GM23248 (cell line): ENCODE data around the gene FAF2. TPM values are rescaled to one million over a fixed set of nuclear protein-coding genes. Genes with fewer than 3 reads are reported as not detected.
A peak's percentile ranks its signal among the peaks of the same experiment; 100 is the strongest.
"Not testable (repeated sequence)": the region's sequence is repeated elsewhere in the genome, so short reads cannot be mapped to it uniquely, and the experiment has no call there.

Experiments used
- DNase-seq: peaks from one replicate; pipeline ENCODE4 v3.0.0-alpha.2; 2015
- H2AFZ ChIP-seq: fragments of 200-600 bp; sonication (generic); 2 replicates; pipeline ENCODE4 v1.6.1; 2016; ENCODE audit warnings: antibody characterized with exemption
- H3F3A ChIP-seq: fragments of 200-600 bp; sonication (generic); 2 replicates; pipeline ENCODE4 v1.6.1; 2016; ENCODE audit warnings: mild to moderate bottlenecking, antibody characterized with exemption, mixed run types; ENCODE audit not compliant: insufficient read depth
- H3K27ac ChIP-seq: fragments of 200-600 bp; sonication (generic); 2 replicates; pipeline ENCODE4 v1.5.1; 2016; ENCODE audit warnings: mild to moderate bottlenecking
- H3K27me3 ChIP-seq: fragments of 200-600 bp; sonication (generic); replicated peaks from 2 replicates; pipeline ENCODE4 v1.6.1; 2016; ENCODE audit warnings: mild to moderate bottlenecking; ENCODE audit not compliant: insufficient read depth
- H3K36me3 ChIP-seq: fragments of 200-600 bp; sonication (generic); 2 replicates; pipeline ENCODE4 v1.6.1; 2016; ENCODE audit warnings: low read depth, mild to moderate bottlenecking
- H3K4me1 ChIP-seq: fragments of 200-600 bp; sonication (generic); 2 replicates; pipeline ENCODE4 v1.6.1; 2016; ENCODE audit warnings: mild to moderate bottlenecking; ENCODE audit not compliant: insufficient read depth
- H3K4me2 ChIP-seq: fragments of 200-600 bp; sonication (generic); one replicate; pipeline ENCODE4 v1.6.1; 2016; ENCODE audit warnings: mild to moderate bottlenecking; ENCODE audit not compliant: unreplicated experiment
- H3K4me3 ChIP-seq: fragments of 200-600 bp; sonication (generic); 2 replicates; pipeline ENCODE4 v1.5.1; 2016; ENCODE audit warnings: mild to moderate bottlenecking
- H3K79me2 ChIP-seq: fragments of 200-600 bp; sonication (generic); 2 replicates; pipeline ENCODE4 v1.6.1; 2016; ENCODE audit warnings: mild to moderate bottlenecking; ENCODE audit not compliant: insufficient read depth
- H3K9ac ChIP-seq: fragments of 200-600 bp; sonication (generic); 2 replicates; pipeline ENCODE4 v1.6.1; 2016; ENCODE audit warnings: mild to moderate bottlenecking
- H3K9me2 ChIP-seq: fragments of 200-600 bp; sonication (generic); 2 replicates; pipeline ENCODE4 v1.6.1; 2016; ENCODE audit warnings: mixed run types, mild to moderate bottlenecking, moderate library complexity; ENCODE audit not compliant: insufficient read depth
- H3K9me3 ChIP-seq: fragments of 200-600 bp; sonication (generic); one replicate; pipeline ENCODE4 v1.6.1; 2017; ENCODE audit warnings: low read depth
- H4K20me1 ChIP-seq: fragments of 200-600 bp; sonication (generic); 2 replicates; pipeline ENCODE4 v1.6.0; 2016; ENCODE audit not compliant: insufficient read depth
- EZH2 ChIP-seq: fragments of 200-600 bp; sonication (generic); IDR thresholded peaks from 2 replicates; pipeline ENCODE4 v1.6.1; 2018; ENCODE audit warnings: antibody characterized with exemption, mild to moderate bottlenecking; ENCODE audit not compliant: insufficient read depth, poor library complexity, severe bottlenecking
- EZH2phosphoT487 ChIP-seq: fragments of 200-600 bp; sonication (generic); IDR thresholded peaks from 2 replicates; pipeline ENCODE4 v1.6.1; 2018; ENCODE audit warnings: antibody characterized with exemption, moderate library complexity, mild to moderate bottlenecking, low read depth; ENCODE audit not compliant: insufficient read depth
- WGBS, 2 experiments: methylation state at CpG; one replicate each; pipeline ENCODE4 v1.1.6; 2015 to 2017; ENCODE audit warnings: low lambda C conversion rate in 2 of 2, low coverage in 1 of 2; ENCODE audit errors: missing lambda C conversion rate in 2 of 2; 5-methylcytosine and 5-hydroxymethylcytosine counted together
- in situ Hi-C: fragments of 300-500 bp; cut with MboI; formaldehyde crosslinking; loops from 2 replicates; pipeline ENCODE4 v1.15.0; 2020
- polyA plus RNA-seq: library from polyadenylated mRNA; unstranded; fragments of >200 nt; fragmentation: Nextera tagmentation; extraction: Ambion mirVana; gene quantifications from 2 replicates; pipeline ENCODE4 v1.2.1, GENCODE V29; 2016
- total RNA-seq: library from RNA; depleted of rRNA; stranded (reverse); fragments of >200 nt; shearing (Covaris generic); gene quantifications from 2 replicates; pipeline ENCODE4 v1.2.3, GENCODE V29; 2014

Gene FAF2
- total and polyA plus RNA-seq, 2 experiments from 2014 or later, result 45.0 to 45.4 TPM

DNA sequence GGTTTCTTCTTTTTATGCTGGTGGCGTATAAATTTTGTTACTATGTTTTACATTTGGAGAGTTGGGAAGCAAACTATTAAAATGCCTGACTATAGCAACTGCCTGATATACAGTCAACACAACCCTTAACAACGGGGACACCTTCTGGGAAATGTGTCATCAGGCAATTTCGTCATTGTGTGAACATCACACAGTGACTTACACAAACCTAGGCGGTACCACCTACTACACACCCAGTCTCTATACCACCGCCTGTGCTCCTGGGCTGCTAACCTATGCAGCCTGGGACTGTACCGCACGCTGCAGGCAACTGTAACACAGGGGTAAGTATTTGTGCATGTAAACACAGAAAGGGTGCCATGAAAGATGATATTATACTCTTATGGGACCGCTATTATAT, 99.6 kb downstream of the FAF2 start:
- H3K9ac ChIP-seq, result no peak overlapping the region
- no peaks in the 10 kb centered on the region for H3K9me3 ChIP-seq
- no peak overlapping the region for H3K4me2 ChIP-seq
- in situ Hi-C loops, result no loop called here
- WGBS, 2 experiments, result 75% methylated on average over 8 of the region's 8 CpGs
- H3K27me3 ChIP-seq, result no peaks in the 10 kb centered on the region
- H3K4me1 ChIP-seq, result 0 out of 2 replicates have a peak, but pooled peaks cover 7% of the 10 kb centered on the region
- H3K36me3 ChIP-seq, result no peaks in the 10 kb centered on the region
- no peak overlapping the region for H3K27ac ChIP-seq
- no peak overlapping the region for H2AFZ ChIP-seq
- TF ChIP-seq EZH2, result no peak
- no peak for TF ChIP-seq EZH2phosphoT487
- H3K9me2 ChIP-seq, result no peaks in the 10 kb centered on the region
- no peaks in the 10 kb centered on the region for H4K20me1 ChIP-seq
- H3K79me2 ChIP-seq, result no peaks in the 10 kb centered on the region
- no peak overlapping the region for H3K4me3 ChIP-seq
- peak; percentile 51 for DNase-seq
- no peaks in the 10 kb centered on the region for H3F3A ChIP-seq

DNA sequence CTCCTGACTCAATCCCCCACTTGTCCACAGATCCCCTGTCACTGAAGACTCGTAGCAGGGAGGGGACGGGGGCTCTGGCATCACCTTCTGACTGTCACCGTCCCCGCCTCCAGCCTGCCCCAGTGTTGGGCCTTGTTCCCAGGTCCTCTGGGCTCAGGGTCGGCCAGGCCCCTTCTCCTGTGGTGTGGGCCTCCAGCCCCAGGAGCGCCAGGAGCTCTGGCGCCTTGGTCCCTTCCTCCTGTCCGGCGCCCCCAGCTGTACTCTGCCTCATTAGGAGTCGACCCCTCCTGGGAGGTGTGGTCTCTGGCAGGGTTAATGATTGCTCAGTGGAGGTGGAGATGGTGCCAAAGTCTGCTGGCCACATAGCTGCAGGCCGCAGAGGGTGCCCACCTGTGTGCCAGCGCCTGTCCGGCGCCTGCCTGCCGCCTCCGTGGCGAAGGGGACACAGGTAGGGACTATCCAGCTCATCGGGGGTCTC, 100.8 kb downstream of the FAF2 start, which contains the start of gene CDHR2:
Gene CDHR2, plus strand, starts transcription at position 376 of the 478 bp plus-strand sequence. CDS start 16,011 bp downstream, outside the sequence.
- 73 to 74% methylated on average over 17 of the region's 18 CpGs for WGBS, 2 experiments
- in situ Hi-C loops, result no loop called here
- H2AFZ ChIP-seq, result no peak within 1 kb of the TSS
- H3K9ac ChIP-seq, result no peak within 1 kb of the TSS
- no peak within 1 kb of the TSS for H3K27ac ChIP-seq
- no peaks in the 10 kb centered on the region for H3F3A ChIP-seq
- no peaks in the 10 kb centered on the region for H3K9me2 ChIP-seq
- H3K36me3 ChIP-seq, result no peaks in the 10 kb centered on the region
- DNase-seq, result no peak
- no peaks in the 10 kb centered on the region for H3K79me2 ChIP-seq
- 0 out of 2 replicates have a peak, but pooled peaks cover 2% of the 10 kb centered on the region for H3K4me1 ChIP-seq
- no peaks in the 10 kb centered on the region for H4K20me1 ChIP-seq
- H3K4me3 ChIP-seq, result no peak within 1 kb of the TSS
- no peaks in the 10 kb centered on the region for H3K27me3 ChIP-seq
- no peak for TF ChIP-seq EZH2phosphoT487
- TF ChIP-seq EZH2, result no peak
- no peaks in the 10 kb centered on the region for H3K9me3 ChIP-seq
- no peak within 1 kb of the TSS for H3K4me2 ChIP-seq

DNA sequence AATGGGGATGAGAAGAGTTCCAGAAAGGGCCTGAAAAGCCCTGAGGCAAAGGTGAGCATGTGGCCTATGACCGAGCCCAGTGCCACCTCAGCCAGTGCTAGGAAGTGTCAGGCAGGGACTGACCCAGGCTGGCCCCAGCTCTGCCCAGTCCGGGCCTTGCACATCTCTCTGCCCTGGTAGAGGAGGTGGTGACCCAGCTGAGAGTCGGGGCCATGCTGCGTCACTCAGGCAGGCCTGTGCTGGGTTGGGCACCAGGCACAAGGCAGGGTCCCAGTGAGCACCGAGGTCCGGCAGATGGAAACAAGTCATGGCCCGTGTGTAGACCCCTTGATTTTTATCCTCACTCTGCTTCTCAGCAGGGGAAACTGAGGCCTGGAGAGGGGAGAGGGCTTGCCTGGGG, 101.7 kb downstream of the FAF2 start:
- Histone ChIP-seq H3K4me2 (no peak overlapping the region), H3K79me2 (no peaks in the 10 kb centered on the region), H3K9me2 (no peaks in the 10 kb centered on the region), H3K4me1 (no peaks in the 10 kb centered on the region), H2AFZ (no peak overlapping the region), H3K27me3 (no peaks in the 10 kb centered on the region), H3K27ac (no peak overlapping the region), H3K4me3 (no peak overlapping the region), H3F3A (no peaks in the 10 kb centered on the region), H3K36me3 (no peaks in the 10 kb centered on the region), H3K9me3 (no peaks in the 10 kb centered on the region), H3K9ac (no peak overlapping the region), H4K20me1 (no peaks in the 10 kb centered on the region)
- in situ Hi-C loops, result no loop called here
- no peak for TF ChIP-seq EZH2
- TF ChIP-seq EZH2phosphoT487, result no peak
- DNase-seq, result no peak
- 77 to 83% methylated on average over 7 of the region's 7 CpGs for WGBS, 2 experiments

DNA sequence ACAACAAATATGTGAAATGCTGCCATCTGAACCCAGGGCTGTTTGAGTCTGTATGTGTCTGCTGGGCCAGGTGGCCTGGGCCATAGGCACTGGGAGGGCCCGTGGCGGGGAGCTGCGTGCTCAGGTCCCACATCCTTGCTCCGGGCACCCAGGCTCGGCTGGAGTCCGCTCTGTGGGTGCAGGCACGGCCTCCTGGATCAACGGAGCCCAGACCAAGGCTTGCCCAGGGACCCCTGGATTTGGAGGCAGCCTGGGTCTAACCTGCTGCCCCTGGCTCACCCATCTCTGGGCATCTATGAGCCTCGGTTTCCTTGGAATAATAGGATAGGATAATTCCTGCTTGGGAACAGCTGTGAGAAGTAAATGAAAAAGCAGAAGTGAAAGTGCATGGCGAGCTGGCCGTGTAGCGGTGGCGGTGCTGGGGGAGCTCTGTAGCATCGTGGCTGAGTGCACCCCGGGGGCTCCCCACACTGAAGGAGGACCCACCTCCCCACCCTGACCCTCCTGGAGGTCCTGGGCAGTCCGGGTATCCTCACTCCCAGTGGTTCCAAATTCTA, 102.2 kb downstream of the FAF2 start:
- no peaks in the 10 kb centered on the region for H3K79me2 ChIP-seq
- no peaks in the 10 kb centered on the region for H4K20me1 ChIP-seq
- H3K4me2 ChIP-seq, result no peak overlapping the region
- H2AFZ ChIP-seq, result no peak overlapping the region
- no peaks in the 10 kb centered on the region for H3K36me3 ChIP-seq
- no peak for DNase-seq
- no peaks in the 10 kb centered on the region for H3K9me3 ChIP-seq
- TF ChIP-seq EZH2phosphoT487 (no peak), EZH2 (no peak)
- no peak overlapping the region for H3K4me3 ChIP-seq
- in situ Hi-C loops, result no loop called here
- H3K27ac ChIP-seq, result no peak overlapping the region
- H3K27me3 ChIP-seq, result no peaks in the 10 kb centered on the region
- H3K9ac ChIP-seq, result no peak overlapping the region
- no peaks in the 10 kb centered on the region for H3K4me1 ChIP-seq
- H3F3A ChIP-seq, result no peaks in the 10 kb centered on the region
- H3K9me2 ChIP-seq, result no peaks in the 10 kb centered on the region
- 57 to 61% methylated on average over 16 of the region's 16 CpGs for WGBS, 2 experiments

DNA sequence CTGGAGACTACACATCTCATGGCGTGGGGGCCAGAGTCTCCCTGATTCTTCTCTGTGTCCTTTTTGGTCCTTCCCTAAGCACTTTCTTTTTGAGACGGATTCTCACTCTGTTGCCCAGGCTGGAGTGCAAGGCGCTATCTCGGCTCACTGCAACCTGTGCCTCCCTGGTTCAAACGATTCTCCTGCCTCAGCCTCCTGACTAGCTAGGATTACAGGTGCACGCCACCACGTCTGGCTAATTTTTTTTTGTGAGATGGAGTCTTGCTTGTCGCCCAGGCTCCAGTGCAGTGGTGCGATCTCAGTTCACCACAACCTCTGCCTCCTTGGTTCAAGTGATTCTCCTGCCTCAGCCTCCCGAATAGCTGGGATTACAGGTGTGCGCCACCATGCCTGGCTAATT, 102.8 kb downstream of the FAF2 start:
- H2AFZ ChIP-seq, H3K4me2 ChIP-seq, H3F3A ChIP-seq, H3K9ac ChIP-seq, H3K4me1 ChIP-seq, DNase-seq, H3K27ac ChIP-seq, in situ Hi-C loops, H3K27me3 ChIP-seq, H3K9me2 ChIP-seq, H3K79me2 ChIP-seq, H4K20me1 ChIP-seq, H3K36me3 ChIP-seq, H3K4me3 ChIP-seq, H3K9me3 ChIP-seq: not testable (repeated sequence)
- WGBS, 2 experiments, result 63 to 67% methylated on average over 11 of the region's 11 CpGs
